HG03520 (cell line): ENCODE measurements around the gene CDKL5.
A peak's percentile ranks its signal among the peaks of the same experiment; 100 is the strongest.
"Not testable (repeated sequence)": the region's sequence is repeated elsewhere in the genome, so short reads cannot be mapped to it uniquely, and the experiment has no call there.

Experiments used
- ATAC-seq: cut with Tn5 transposase; IDR thresholded peaks from one replicate; pipeline ENCODE4 v1.9.1; 2021; ENCODE audit warnings: mild to moderate bottlenecking, moderate library complexity; ENCODE audit not compliant: unreplicated experiment

Gene CDKL5

DNA sequence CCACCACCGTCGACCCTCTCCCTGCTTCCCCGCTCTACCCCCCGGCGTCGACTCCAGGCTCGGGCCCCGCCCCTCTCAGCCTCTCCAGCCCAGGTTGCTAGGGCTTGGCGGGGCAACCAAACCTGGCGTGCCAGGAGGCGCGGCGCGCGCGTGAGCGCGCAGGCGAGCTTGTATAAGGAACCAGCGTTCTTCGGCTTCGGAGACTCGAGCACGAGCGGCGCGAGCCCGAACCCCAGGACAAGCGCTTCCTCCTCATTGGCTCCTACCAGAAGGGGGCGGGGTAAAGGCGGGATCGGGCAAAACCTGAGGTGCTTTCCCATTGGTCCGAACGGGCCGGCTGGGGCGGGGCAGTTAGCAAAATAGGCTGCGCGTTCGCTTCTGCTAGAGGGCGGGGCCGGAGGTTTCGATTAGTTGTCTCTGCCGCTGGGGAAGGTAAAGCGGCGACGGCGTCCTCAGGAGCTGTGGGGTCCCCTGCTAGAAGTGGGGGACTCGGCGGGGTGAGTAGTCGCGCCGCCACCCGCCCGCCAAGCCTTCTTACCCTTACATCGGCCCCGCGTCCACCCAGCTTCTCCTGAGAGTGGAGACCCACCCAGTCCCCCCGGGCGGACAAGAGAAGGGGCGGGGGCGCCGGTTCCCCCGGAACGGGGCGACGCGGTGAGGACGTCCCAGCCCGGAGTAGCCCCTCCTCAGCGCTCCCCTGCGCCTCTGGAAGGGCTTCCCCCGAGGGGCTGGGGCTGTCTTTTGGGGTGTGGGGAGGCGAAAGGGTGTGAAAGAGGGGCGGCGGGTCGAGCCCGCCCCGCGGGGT lies at the start of gene CDKL5:
Gene CDKL5 (plus strand): TSS at position 410 of the 805 bp plus-strand sequence. CDS start 81,489 bp downstream, outside the sequence.
- ATAC-seq: peak; percentile 94

DNA sequence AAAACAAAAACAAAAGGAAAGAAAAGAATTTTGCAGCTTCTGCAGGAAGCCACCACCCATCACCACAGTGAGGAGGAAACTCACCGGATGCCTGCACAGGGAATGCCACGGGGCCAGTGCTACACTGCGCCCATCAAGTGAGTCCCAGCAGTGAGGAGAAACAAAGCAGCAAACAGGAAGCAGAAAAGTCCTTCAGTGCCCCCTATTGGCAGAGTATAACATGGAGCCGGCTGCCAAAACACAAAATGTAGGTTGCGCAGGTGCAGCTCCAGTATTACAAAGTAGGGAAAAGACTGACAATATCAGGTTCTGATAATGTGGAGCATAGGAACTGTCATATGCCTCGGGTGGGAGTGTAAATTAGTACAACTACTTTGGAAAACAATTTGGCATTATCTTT lies 47.6 kb upstream of the CDKL5 start:
- no peak for ATAC-seq

DNA sequence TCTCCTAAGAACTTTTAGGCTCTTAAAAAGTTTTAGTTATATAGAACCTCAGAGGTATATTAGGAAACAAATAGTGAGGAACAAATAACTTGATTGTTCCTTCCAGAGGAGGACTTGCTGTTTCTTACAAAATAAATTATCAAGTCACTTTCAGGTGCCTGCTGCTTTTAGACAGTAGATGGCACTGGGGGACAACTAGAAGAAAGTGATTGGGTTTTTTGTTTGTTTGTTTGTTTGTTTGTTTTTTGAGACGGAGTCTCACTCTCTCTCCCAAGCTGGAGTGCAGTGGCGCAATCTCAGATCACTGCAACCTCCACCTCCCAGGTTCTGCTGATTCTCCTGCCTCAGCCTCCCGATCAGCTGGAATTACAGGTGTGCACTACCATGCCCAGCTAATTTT lies 35.4 kb upstream of the CDKL5 start:
- no peak for ATAC-seq

DNA sequence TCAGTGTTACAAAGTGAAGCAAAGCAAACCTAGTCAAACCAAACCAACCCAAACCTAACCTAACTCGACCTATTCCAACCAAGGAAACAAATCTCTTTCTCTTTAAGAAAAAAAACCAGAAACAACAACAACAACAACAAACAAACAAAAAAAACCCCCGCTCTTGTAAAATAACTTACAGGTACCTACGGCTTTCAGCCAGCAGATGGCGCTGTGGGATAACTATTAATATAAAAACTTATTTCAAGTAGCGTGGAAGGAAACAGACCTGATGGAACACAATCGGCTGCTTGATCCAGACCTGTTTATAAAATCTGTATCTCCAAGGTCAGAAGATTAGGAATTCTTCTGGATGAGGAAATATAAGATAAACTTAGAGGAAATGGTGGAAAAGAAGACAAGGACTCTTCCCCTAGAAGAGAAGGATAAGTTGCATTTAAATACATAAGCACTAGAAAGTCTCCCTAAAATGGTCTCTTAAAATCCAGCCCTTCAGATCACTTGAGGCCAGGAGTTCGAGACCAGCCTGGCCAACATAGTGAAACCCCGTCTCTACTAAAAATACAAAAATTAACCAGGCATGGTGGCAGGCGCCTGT lies 34.4 kb upstream of the CDKL5 start:
- no peak for ATAC-seq

DNA sequence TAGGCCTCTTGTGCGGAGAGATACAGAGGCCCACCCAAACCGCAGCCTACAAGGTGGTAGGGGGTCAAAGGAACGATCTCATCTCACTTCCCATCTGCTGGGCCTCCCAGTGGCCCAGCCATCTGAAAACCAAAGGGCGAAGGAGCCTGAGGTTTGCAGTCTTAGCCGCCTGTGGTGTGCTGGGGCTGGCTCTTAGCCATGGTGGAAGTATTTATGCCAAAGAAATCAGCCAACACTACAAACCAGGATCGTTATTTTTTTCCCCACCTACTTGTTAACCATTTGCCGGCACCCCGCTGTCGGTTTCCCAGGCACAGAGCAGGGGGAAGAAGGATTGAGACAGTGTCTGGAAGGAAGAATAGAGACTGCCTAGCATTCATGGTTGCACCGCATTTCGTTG lies 30.9 kb upstream of the CDKL5 start:
- no peak for ATAC-seq

DNA sequence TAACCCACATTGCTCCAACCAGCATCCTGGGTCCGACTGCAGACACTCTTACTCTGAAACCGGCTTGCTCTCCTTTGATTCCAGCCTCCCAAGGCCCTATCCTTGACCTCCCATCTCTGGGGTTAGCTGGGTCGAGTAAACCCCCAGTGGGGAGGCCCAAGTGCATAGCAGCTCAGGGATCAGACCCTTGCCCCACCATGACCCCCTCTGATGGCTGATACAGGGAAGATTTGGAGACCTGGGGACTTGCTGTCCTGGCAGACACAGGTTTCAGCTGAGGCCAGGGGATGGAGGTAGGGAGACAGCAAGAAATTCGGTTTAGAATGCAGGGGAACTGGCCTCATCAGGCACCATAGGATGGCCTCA lies 23.6 kb upstream of the CDKL5 start:
- no peak for ATAC-seq

DNA sequence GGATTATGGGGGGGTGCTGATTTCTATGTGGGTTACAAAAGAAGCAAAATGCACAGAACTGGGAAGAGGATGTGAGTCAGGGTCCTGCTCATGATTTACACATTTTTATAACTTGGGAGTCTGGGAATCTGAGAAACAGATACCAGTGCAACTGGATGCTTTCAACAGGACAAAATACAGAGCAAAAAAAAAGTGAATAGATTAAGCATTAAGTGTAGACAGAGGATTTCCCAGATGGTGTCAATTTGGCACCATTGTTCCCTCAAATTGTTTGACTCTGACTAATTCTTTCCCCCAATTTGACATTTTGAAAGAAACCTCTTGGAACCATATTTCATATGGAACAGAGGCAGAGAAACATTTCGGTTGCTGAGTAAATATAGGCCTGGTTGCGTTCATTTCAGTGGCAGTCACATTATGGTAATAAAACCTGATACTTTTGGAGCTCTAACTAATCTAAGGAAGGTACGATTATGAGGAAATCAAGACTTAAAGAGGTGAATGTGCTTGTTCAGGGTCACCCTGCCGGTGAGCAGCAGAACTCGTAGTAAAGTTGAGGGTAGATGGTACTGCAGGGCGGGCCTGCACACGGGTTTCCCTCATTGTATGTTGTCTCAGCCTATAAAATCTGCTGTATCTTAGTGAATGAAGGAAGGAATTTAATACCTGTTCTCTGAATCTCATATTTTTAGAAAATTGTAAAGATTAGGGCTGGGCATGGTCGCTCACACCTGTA lies 18.7 kb upstream of the CDKL5 start:
- ATAC-seq: no peak

DNA sequence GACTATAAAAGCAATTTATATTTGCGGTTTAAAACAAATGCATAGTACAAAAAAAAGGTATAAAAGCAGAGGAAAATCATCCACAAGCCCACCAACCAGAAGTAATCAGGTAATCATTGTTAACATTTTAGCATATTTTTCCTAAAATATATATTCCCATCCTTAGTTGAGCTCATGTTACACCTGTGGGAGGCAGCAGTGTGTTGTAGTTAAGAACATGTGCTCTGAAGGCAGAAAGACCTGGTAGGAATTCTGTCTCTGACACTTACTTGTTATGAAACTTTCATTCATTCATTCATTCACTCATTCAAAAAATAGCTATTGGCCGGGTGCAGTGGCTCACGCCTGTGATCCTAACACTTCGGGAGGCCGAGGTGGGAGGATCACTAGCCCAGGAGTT lies 15.4 kb upstream of the CDKL5 start:
- ATAC-seq: no peak

DNA sequence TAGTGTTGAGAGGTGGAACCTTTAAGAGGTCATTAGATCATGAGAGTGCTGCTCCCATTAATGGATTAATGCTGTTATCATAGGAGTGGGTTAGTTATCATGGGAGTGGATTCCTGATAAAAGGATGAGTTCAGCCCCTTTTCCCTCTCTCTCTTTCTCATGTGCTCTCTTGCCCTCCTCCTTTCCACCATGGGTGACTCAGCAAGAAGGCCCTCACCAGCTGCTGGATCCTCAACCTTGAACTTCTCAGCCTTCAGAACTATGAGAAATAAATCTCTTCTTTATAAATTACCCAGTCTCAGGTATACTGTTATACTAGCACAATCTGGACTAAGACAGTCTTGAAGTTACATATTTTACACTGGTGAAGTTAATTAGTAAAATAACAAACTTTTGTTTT lies 10.0 kb upstream of the CDKL5 start:
- no peak for ATAC-seq

DNA sequence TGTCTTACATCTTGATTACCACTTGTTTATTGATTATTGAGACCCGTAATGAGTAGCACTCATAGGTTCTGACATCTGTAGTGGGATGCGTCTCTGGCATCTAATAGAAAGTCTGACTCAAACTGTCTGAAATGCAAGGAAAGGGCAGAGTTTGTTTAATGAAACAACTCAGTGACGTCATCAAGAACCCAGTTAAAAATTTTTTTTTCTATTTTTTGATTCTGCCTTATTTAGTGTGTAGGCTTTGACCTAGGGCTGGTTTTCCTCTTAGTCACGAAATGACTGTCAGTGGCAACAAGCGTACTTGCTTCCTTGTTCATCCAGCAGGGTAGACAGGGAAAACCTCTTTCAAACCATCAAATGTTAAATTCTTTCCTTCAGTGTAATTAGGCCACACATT lies 3.1 kb upstream of the CDKL5 start:
- ATAC-seq: no peak

DNA sequence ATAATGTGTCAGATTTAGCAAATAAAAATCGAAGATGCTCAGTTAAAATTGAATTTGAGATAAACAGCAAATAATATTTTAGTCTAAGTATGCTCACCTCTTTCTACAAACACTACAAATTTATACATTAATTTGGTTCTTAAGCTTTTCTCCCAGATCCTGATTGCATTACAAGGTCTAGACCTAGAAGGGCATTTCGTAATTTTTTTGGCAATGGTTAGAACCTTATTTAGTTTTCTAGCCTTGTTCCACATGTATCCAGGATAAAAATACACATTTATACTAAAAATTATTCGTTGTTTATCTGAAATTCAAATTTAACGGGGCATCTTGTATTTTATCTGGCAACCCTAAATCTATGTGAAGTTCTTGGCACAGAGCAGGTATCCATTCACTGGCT lies 2.5 kb upstream of the CDKL5 start:
- ATAC-seq: no peak

DNA sequence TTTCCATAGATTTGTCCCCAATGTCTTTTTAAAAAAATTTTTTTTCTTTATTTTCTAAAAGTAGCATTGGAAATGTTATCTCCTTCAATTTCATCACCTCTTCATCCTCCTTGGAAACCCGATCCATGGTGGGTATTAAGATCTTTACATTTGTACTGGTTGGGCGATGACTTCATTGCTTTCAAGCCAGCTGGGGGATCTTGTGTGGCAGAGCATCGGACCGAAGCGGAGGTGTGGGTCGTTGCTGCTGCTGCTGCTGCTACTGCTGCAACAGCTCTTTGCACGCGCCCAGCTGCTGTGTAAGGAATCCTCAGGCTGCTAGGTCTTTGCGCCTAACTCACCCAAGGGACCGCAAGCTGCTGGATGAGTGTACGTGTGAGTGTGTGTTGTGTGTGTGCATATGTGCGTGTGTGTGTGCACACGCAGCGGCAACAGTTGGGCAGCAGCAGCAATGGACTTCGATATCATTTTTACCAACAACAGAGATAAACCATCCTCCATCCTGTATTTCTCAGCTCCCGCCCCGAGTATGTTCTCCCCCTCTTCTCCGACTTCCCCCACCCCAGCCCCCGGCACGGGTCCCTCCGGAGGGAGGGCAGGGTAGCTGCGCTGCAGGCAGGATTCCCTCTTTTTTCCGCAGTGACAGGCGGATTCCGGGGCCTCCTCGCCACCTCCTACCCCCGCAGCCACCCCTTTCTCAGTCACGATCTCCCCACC lies 768 bp upstream of the CDKL5 start:
- no peak for ATAC-seq

DNA sequence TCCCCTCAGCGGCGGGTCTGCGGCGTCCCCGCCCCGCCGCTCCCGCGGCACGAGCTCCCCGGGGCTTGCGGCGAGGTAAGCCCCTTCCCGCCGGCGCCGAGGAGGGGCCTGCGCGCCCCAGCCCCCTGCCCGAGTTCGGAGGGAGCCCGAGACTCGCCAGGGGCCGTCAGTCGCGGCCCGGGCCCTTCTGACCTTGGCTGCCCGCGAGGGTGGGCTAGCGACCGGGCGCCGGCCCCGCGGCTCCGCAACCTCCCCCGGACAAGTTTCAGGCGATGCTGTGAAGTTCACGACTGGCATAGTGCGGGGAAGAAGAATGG lies 554 bp downstream of the CDKL5 start:
- ATAC-seq: no peak

DNA sequence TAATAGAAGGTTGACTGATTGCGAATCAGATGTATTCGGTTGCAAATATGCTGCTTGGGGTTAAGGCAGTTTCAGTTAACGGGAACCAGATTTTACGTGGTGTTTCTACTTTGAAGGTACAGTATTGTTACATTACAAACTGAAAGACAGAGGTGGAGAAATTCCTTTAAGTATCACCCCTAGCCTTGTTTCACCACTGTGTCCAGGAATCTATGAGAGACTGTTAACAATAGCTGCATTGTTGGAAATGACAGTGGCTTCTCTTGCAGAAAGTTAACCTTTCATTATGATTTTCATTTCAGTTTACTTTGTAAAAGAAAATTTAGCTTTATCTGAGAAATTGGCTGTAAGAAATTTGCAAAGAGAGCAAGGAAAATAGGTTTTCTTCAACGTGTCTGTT lies 2.6 kb downstream of the CDKL5 start:
- no peak for ATAC-seq

DNA sequence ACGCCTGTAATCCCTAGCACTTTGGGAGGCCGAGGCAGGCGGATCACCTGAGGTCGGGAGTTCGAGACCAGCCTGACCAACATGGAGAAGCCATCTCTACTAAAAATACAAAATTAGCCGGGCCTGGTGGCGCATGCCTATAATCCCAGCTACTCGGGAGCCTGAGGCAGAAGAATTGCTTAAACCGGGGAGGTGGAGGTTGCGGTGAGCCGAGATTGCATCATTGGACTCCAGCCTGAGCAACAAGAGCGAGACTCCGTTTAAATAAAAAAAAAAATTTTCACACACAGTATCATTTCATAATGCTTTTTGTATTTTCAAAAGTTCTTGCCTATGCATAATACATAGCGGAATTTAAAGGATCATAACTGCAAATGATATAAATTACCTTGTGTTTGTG lies 7.9 kb downstream of the CDKL5 start:
- ATAC-seq: not testable (repeated sequence)

DNA sequence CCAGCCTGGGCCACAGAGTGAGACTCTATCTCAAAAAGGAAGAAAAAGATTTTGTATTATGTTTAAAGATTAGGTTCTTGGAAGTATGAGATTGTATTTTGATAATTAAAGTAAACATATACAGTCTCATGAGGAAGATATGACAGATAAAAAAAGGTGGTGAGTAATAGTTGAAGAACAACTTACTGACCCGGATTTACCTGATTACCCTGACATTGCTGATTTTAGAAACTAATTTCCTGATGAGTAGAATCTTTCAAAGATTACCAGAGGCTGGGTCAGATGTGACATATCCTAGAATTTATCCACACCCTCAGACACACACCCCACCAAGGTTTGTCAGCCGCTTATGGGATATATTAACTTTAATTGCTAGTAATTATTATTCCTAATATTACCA lies 9.5 kb downstream of the CDKL5 start:
- no peak for ATAC-seq

DNA sequence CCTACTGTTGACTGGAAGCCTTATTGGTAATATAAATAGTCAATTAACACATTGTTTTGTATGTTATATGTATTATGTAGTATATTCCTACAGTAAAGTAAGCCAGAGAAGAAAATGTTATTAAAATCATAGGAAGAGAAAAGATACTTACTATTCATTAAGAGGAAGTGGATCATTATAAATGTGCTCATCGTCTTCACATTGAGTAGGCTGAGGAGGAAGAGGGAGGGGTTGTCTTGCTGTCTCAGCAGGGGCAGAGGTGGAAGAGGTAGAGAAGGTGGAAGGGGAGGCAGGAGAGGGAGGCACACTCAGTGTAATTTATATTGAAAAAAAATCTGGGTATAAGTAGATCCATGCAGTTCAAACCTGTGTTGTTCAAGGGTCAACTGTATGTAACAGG lies 10.6 kb downstream of the CDKL5 start:
- no peak for ATAC-seq

DNA sequence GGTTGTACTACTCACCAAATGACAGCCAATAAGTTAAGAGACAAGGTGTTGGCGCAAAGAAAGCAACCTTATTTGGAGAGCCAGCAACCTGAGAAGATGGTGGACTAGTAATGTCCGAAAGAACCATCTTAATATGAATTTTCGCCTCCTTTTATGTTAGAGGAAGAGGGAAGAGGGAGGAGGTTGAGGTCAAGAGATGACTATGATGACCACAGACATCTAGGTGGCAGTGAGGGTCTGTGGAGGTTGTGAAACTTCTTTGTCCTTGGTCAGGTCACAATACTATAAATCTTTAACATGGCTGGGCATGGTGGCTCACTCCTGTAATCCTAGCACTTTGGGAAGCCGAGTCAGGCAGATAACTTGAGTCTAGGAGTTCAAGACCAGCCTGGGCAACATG lies 15.4 kb downstream of the CDKL5 start:
- no peak for ATAC-seq

DNA sequence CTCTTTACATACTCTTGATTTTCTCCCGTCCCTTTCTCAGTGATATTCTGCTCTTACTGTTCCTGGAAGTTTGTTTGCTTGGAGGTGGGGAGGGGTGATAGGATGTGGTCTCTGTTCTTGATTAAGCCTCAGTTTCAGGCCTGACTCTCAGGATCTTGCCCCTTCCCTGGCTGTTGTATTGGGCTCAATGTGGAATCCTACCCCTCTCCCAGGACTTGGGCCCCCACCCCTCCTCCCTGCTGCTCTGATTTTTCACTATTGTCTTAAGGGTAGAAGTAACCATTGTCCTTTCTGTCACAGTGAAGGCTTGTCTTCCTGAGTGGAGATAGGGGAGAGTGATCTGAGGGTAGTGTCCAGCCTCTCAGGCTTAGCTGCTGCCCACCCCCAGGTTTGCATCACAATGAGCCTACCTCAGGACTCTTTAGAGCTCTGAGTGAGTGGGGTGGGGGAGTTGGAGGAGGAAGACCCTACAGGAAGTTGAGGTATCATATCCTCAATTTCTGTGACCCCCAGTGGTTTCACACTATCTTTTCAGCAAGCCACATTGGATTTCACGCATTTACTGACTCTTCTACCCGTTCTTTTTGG lies 16.5 kb downstream of the CDKL5 start:
- no peak for ATAC-seq

DNA sequence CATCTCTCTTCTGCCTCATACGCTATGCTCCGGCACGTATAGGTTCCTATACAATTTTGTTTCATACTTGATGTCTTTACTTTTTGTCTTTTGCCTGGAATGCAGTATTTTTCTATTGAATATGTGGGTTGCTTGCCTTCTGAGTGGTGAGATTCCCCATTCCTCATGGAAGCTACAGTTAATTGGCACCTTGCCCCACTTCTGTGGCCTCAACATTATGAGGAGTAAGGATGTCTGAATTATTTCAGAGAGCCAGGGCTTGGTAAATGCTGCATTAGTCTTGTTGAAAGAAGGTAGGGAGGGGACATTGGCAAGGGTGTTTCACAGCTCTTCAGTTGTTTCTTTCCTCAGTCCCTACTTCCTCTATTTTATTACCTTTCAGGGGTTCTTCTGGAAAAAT lies 23.0 kb downstream of the CDKL5 start:
- ATAC-seq: no peak

DNA sequence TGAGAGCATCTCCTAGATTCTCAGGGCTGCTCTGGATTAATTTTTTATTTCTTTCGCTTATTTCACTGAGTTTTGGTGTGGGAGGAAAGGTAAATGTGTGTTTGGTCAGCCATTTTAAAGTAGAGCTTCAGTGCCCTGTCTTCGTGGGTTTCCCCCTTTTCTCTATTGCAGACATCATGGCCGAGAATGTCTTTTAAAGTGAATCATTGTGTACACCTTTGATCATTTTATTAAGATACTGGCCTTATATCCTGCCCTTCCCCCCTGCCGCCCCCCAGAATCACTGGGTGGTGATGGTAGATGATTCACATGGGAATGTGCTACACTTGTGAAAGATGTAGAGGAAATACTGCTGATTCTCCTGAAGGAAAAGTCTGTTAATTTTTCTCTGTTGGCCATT lies 23.8 kb downstream of the CDKL5 start:
- no peak for ATAC-seq
